GM12878 (cell line): ENCODE data around the gene SVIL. TPM values are rescaled to one million over a fixed set of nuclear protein-coding genes. Genes with fewer than 3 reads are reported as not detected.

Experiments
- ATAC-seq: fragments of 200-7000 bp; cut with Tn5 transposase; 3 replicates; pipeline ENCODE4 v1.9.1; 2020; ENCODE audit warnings: mild to moderate bottlenecking, moderate library complexity
- BruUV-seq: library from RNA; stranded (reverse); fragments of 400-500 nt; replicated peaks from 2 replicates; lab custom pipeline; 2021; lab: Mats Ljungman, UMichigan
- CTCF ChIA-PET: fragments of 300-600 bp; sonication (Branson Sonifier 250); formaldehyde crosslinking; extraction: SDS; loops from one replicate; lab custom pipeline; 2021; ENCODE audit warnings: inconsistent platforms; lab: Yijun Ruan, JAX
- POLR2A ChIA-PET: fragments of 350-600 bp; formaldehyde crosslinking; extraction: SDS; loops from one replicate; lab custom pipeline; 2021; ENCODE audit warnings: inconsistent platforms; lab: Charles Lee
- RAD21 ChIA-PET: fragments of 300-600 bp; sonication (Branson Sonifier 250); formaldehyde crosslinking; loops from one replicate; lab custom pipeline; 2023; ENCODE audit warnings: antibody characterized with exemption; ENCODE audit not compliant: unreplicated experiment; lab: Charles Lee
- SMC1A ChIA-PET: fragments of 300-600 bp; sonication (Branson Sonifier 250); formaldehyde crosslinking; loops from one replicate; lab custom pipeline; 2023; ENCODE audit not compliant: unreplicated experiment, uncharacterized antibody; lab: Charles Lee
- DNase-seq: peaks from one replicate; pipeline ENCODE4 v3.0.0-alpha.2; 2011; ENCODE audit warnings: low read depth, low spot score
- FAIRE-seq: peaks from 3 replicates; lab custom pipeline; 2011; peaks lifted over from hg19 to GRCh38; lab: Jason Lieb, UNC
- H2AFZ ChIP-seq: 2 replicates; pipeline ENCODE4 v1.6.0; 2011; ENCODE audit warnings: low read depth, low read length, control low read depth; ENCODE audit not compliant: control insufficient read depth
- H3K27ac ChIP-seq: 2 replicates; pipeline ENCODE4 v1.5.1; 2011; ENCODE audit warnings: control low read depth; ENCODE audit not compliant: control insufficient read depth, insufficient read depth
- H3K27me3 ChIP-seq, 2 experiments: replicated peaks in 1 of 2; 2 replicates each; pipeline versions ENCODE4 v1.6.0 to v1.6.1; 2011; ENCODE audit warnings: low read length in 1 of 2; ENCODE audit not compliant: control insufficient read depth in 2 of 2, insufficient read depth in 2 of 2
- H3K36me3 ChIP-seq, 2 experiments: 2 replicates each; pipeline ENCODE4 v1.5.1; 2011; ENCODE audit warnings: low read length in 1 of 2; ENCODE audit not compliant: control insufficient read depth in 2 of 2, insufficient read depth in 2 of 2
- H3K4me1 ChIP-seq: 2 replicates; pipeline ENCODE4 v1.6.1; 2011; ENCODE audit warnings: mild to moderate bottlenecking, low read length, moderate library complexity, mixed read lengths; ENCODE audit not compliant: control insufficient read depth, insufficient read depth
- H3K4me2 ChIP-seq: 2 replicates; pipeline ENCODE4 v1.6.0; 2011; ENCODE audit warnings: control low read depth; ENCODE audit not compliant: control insufficient read depth, insufficient read depth
- H3K4me3 ChIP-seq: fragments of 200-600 bp; sonication (generic); 2 replicates; pipeline ENCODE4 v1.5.1; 2016
- H3K79me2 ChIP-seq: 2 replicates; pipeline ENCODE4 v1.6.0; 2011; ENCODE audit warnings: low read length; ENCODE audit not compliant: control insufficient read depth, insufficient read depth
- H3K9ac ChIP-seq: 2 replicates; pipeline ENCODE4 v1.8.0; 2011; ENCODE audit warnings: low read length, control low read depth, mixed read lengths; ENCODE audit not compliant: control insufficient read depth, insufficient read depth
- H3K9me3 ChIP-seq: replicated peaks from 3 replicates; pipeline ENCODE4 v1.5.1; 2011; ENCODE audit warnings: mild to moderate bottlenecking, low read length; ENCODE audit not compliant: control insufficient read depth, insufficient read depth
- H4K20me1 ChIP-seq: 2 replicates; pipeline ENCODE4 v1.6.0; 2011; ENCODE audit not compliant: control insufficient read depth, insufficient read depth
- E2F4 ChIP-seq: IDR thresholded peaks from 2 replicates; pipeline ENCODE4 v1.6.1; 2012; ENCODE audit warnings: low read depth, low read length, improper control_type of control experiment
- ESRRA ChIP-seq: IDR thresholded peaks from 2 replicates; pipeline ENCODE4 v1.6.1; 2012; ENCODE audit warnings: mild to moderate bottlenecking, low read length, improper control_type of control experiment
- FOS ChIP-seq: IDR thresholded peaks from 3 replicates; pipeline ENCODE4 v1.6.1; 2011; ENCODE audit warnings: borderline replicate concordance; ENCODE audit not compliant: insufficient read length; ENCODE audit errors: extremely low read depth
- IKZF2 ChIP-seq, 2 experiments: fragments of 450-650 bp; IDR thresholded peaks; 2 replicates each; pipeline ENCODE4 v1.6.1; 2017; ENCODE audit warnings: mild to moderate bottlenecking in 2 of 2, moderate library complexity in 2 of 2
- JUNB ChIP-seq: IDR thresholded peaks from 2 replicates; pipeline ENCODE4 v1.6.1; 2016; ENCODE audit warnings: antibody characterized with exemption, mild to moderate bottlenecking
- JUND ChIP-seq: IDR thresholded peaks from 2 replicates; pipeline ENCODE4 v1.6.1; 2012; ENCODE audit warnings: low read depth, mild to moderate bottlenecking, low read length, improper control_type of control experiment, moderate library complexity
- NFYB ChIP-seq: IDR thresholded peaks from 2 replicates; pipeline ENCODE4 v1.6.1; 2011; ENCODE audit warnings: low read depth, mild to moderate bottlenecking, low read length, improper control_type of control experiment, moderate library complexity; ENCODE audit not compliant: insufficient read depth
- PAX5 ChIP-seq: IDR thresholded peaks from 2 replicates; pipeline ENCODE4 v1.6.1; 2011; ENCODE audit warnings: low read depth, low read length, borderline replicate concordance
- PAX8 ChIP-seq: fragments of 450-650 bp; IDR thresholded peaks from 2 replicates; pipeline ENCODE4 v1.6.1; 2017; ENCODE audit warnings: mild to moderate bottlenecking, moderate library complexity
- POU2F2 ChIP-seq: IDR thresholded peaks from 3 replicates; pipeline ENCODE4 v1.6.1; 2011; ENCODE audit warnings: low read depth, mild to moderate bottlenecking, low read length, borderline replicate concordance
- SMAD5 ChIP-seq: IDR thresholded peaks from 2 replicates; pipeline ENCODE4 v1.6.1; 2016; ENCODE audit warnings: antibody characterized with exemption, low read depth
- SMARCA5 ChIP-seq: fragments of 450-650 bp; IDR thresholded peaks from 2 replicates; pipeline ENCODE4 v1.6.1; 2017; ENCODE audit warnings: mild to moderate bottlenecking
- ZNF24 ChIP-seq: fragments of 450-650 bp; IDR thresholded peaks from 2 replicates; pipeline ENCODE4 v1.6.1; 2017; ENCODE audit warnings: antibody characterized with exemption, mild to moderate bottlenecking
- WGBS: methylation state at CpG from one replicate; pipeline ENCODE4 v1.1.6; 2016; ENCODE audit warnings: low lambda C conversion rate; ENCODE audit not compliant: insufficient replicate concordance, insufficient coverage; ENCODE audit errors: missing lambda C conversion rate; 5-methylcytosine and 5-hydroxymethylcytosine counted together
- in situ Hi-C: fragments of 300-500 bp; cut with MboI; formaldehyde crosslinking; loops from 9 replicates; pipeline ENCODE4 v1.14.3; 2018; ENCODE audit warnings: mixed read lengths
- intact Hi-C: fragments of 100-400 bp; cut with micrococcal nuclease; formaldehyde crosslinking; loops from one replicate; pipeline ENCODE4 v1.14.2; 2022; ENCODE audit not compliant: unreplicated experiment
- polyA plus RNA-seq, 11 experiments: library from polyadenylated mRNA; depleted of rRNA in 4 of 11; unstranded in 6 of 11; stranded (reverse) in 5 of 11; fragments of >200 nt; fragmentation: Nextera tagmentation in 4 of 11; fragmentation: Illumina TruSeq in 1 of 11; extraction: Ambion mirVana in 4 of 11; extraction: Trizol in 1 of 11; gene quantifications; 1 replicate in 1 of 11; 2 replicates in 10 of 11; pipeline versions ENCODE4 v1.2.1 to v1.2.3, GENCODE V29; 2011 to 2016; ENCODE audit warnings: inconsistent platforms in 2 of 11, missing spikeins in 2 of 11, low read depth in 1 of 11
- total RNA-seq, 4 experiments: library from RNA; depleted of rRNA in 3 of 4; stranded (reverse); fragments of >200 nt in 3 of 4; fragmentation: Illumina TruSeq in 1 of 4; extraction: Trizol in 1 of 4; gene quantifications; 2 replicates each; pipeline versions ENCODE4 v1.2.1 to v1.2.3, GENCODE V29; 2013 to 2021
- TF ChIP-seq, protein P1 (sequence below), 3 experiments: IDR thresholded peaks in 2 of 3; conservative IDR thresholded peaks in 1 of 3; 2 replicates each; pipeline ENCODE4 v1.5.1; 2011; ENCODE audit warnings: low read depth in 3 of 3, low read length in 3 of 3, mild to moderate bottlenecking in 3 of 3, control low read depth in 2 of 3, moderate library complexity in 2 of 3, inconsistent platforms in 1 of 3, mixed read lengths in 1 of 3; ENCODE audit not compliant: control insufficient read depth in 2 of 3, insufficient read depth in 1 of 3; ENCODE audit errors: extremely low read depth in 1 of 3

SVIL gene
- total and polyA plus RNA-seq, 10 of the 15 experiments (the other 5 are each of a cell fraction or from before 2014, with no cell fraction given), result 0.22 to 1.9 (median 0.87) TPM

DNA sequence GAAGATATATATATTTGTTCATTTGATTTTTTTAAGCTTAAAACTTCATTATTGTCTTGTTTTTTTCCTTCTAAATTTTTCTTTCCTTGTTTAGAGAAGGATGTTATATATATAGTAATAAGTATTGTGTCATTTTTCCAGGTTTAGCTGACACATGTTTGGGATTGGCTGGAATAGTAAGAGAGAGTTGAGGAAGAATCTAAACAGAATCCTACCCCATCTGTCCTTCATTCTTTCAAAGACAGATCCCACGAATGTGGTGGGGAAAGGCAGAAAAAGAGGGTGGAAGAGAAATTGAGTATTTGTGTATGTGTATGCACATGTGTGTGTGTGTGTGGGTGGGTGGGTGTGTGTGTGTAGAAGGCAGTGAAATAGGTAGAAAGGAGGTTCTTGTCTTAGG is 132.4 kb downstream of the SVIL start:
- no peak overlapping the region for H3K4me2 ChIP-seq
- ChIA-PET SMC1A (interaction anchor here (1.1 to 1.4 kb wide), 2 partner anchors 62 to 89 kb away, joined by 4 read pairs; no protein-coding TSS in a partner anchor), RAD21 (interaction anchor here (1.0 kb wide), 1 partner anchor 11 kb away, joined by 4 read pairs; no protein-coding TSS in a partner anchor), CTCF (interaction anchor here (1.1 to 3.5 kb wide), 4 partner anchors 11 to 116 kb away, joined by 3 to 23 read pairs (median 5); no protein-coding TSS in a partner anchor), POLR2A (interaction anchor here (0.5 to 0.9 kb wide), 2 partner anchors 51 to 79 kb away, joined by 3 to 6 read pairs; no protein-coding TSS in a partner anchor)
- no peaks in the 10 kb centered on the region for H3K79me2 ChIP-seq
- H2AFZ ChIP-seq, result no peak overlapping the region
- no peak overlapping the region for H3K27ac ChIP-seq
- ATAC-seq (no peak), FAIRE-seq (no peak), DNase-seq (no peak)
- no peak overlapping the region for H3K4me3 ChIP-seq
- H3K36me3 ChIP-seq, result no peaks in the 10 kb centered on the region; a peak in 1 of 4 replicates
- TF ChIP-seq, protein P1, sequence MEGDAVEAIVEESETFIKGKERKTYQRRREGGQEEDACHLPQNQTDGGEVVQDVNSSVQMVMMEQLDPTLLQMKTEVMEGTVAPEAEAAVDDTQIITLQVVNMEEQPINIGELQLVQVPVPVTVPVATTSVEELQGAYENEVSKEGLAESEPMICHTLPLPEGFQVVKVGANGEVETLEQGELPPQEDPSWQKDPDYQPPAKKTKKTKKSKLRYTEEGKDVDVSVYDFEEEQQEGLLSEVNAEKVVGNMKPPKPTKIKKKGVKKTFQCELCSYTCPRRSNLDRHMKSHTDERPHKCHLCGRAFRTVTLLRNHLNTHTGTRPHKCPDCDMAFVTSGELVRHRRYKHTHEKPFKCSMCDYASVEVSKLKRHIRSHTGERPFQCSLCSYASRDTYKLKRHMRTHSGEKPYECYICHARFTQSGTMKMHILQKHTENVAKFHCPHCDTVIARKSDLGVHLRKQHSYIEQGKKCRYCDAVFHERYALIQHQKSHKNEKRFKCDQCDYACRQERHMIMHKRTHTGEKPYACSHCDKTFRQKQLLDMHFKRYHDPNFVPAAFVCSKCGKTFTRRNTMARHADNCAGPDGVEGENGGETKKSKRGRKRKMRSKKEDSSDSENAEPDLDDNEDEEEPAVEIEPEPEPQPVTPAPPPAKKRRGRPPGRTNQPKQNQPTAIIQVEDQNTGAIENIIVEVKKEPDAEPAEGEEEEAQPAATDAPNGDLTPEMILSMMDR (IDR thresholded peaks at IDR 0.05 in 2 of 3, conservative IDR thresholded peaks at IDR 0.05 in 1 of 3; ENCODE audit: control insufficient read depth in 2 of 3, extremely low read depth in 1 of 3, insufficient read depth in 1 of 3, low read depth in 3 of 3, low read length in 3 of 3), result no peak
- TF ChIP-seq FOS, result no peak
- no peak for TF ChIP-seq SMARCA5
- no peak for TF ChIP-seq NFYB
- no peak for TF ChIP-seq ZNF24
- no peak for TF ChIP-seq JUND
- no peak for TF ChIP-seq IKZF2 (IDR thresholded peaks at IDR 0.05)
- no peak for TF ChIP-seq ESRRA
- TF ChIP-seq POU2F2, result no peak
- TF ChIP-seq PAX5, result no peak
- no peak for TF ChIP-seq PAX8
- TF ChIP-seq SMAD5, result no peak
- TF ChIP-seq E2F4, result no peak
- no peak for TF ChIP-seq JUNB
- no peaks in the 10 kb centered on the region for H3K9me3 ChIP-seq
- H3K27me3 ChIP-seq, result no peaks in the 10 kb centered on the region
- in situ Hi-C loops (no loop called here), intact Hi-C loops (no loop called here)
- 39% methylated on average over 1 of the region's 1 CpG for WGBS
- no TSS peak for BruUV-seq
- no peaks in the 10 kb centered on the region for H4K20me1 ChIP-seq
- no peaks in the 10 kb centered on the region for H3K4me1 ChIP-seq
- H3K9ac ChIP-seq, result no peak overlapping the region
